HepG2 (cell line): ENCODE data around the gene SYNDIG1. TPM values are rescaled to one million over a fixed set of nuclear protein-coding genes. Genes with fewer than 3 reads are reported as not detected.

Experiments
- ATAC-seq: fragments of 200-7000 bp; cut with Tn5 transposase; 3 replicates; pipeline ENCODE4 v1.9.1; 2020; ENCODE audit warnings: mild to moderate bottlenecking, moderate library complexity
- BruUV-seq: library from RNA; stranded (reverse); fragments of 400-500 nt; replicated peaks from 2 replicates; lab custom pipeline; 2021; lab: Mats Ljungman, UMichigan
- CTCF ChIA-PET: fragments of 300-600 bp; formaldehyde crosslinking; extraction: SDS; loops from one replicate; lab custom pipeline; 2021; ENCODE audit warnings: low total read pairs, inconsistent platforms, low intra/inter-chr PET ratio; lab: Yijun Ruan, JAX
- POLR2A ChIA-PET: fragments of 350-600 bp; sonication (Branson Sonifier 250); formaldehyde crosslinking; loops from one replicate; lab custom pipeline; 2020; ENCODE audit warnings: antibody characterized with exemption, inconsistent platforms; lab: Yijun Ruan, JAX
- DNase-seq: peaks from one replicate; pipeline ENCODE4 v3.0.0-alpha.2; 2015; ENCODE audit warnings: low spot score
- FAIRE-seq: peaks from 3 replicates; lab custom pipeline; 2011; peaks lifted over from hg19 to GRCh38; lab: Jason Lieb, UNC
- H2AFZ ChIP-seq: one replicate; pipeline ENCODE4 v1.6.1; 2011; ENCODE audit warnings: low read length, inconsistent platforms
- H3K27ac ChIP-seq: fragments of 300-600 bp; 3 replicates; pipeline ENCODE4 v1.8.0; 2011; ENCODE audit warnings: mixed run types, mild to moderate bottlenecking, mixed read lengths, low read length, inconsistent platforms; ENCODE audit not compliant: insufficient read depth; ENCODE audit errors: extremely low read length
- H3K27me3 ChIP-seq, 2 experiments: fragments of 200-600 bp in 1 of 2; 2 replicates in 1 of 2; 3 replicates in 1 of 2; pipeline versions ENCODE4 v1.6.0 to v1.8.0; 2011; ENCODE audit warnings: low read length in 2 of 2, mild to moderate bottlenecking in 2 of 2, moderate library complexity in 2 of 2, inconsistent platforms in 1 of 2; ENCODE audit not compliant: insufficient read depth in 2 of 2, control insufficient read depth in 1 of 2
- H3K36me3 ChIP-seq, 2 experiments: fragments of 200-600 bp in 1 of 2; replicated peaks in 1 of 2; 2 replicates in 1 of 2; 3 replicates in 1 of 2; pipeline versions ENCODE4 v1.5.1 to v1.8.0; 2011; ENCODE audit warnings: low read length in 2 of 2, inconsistent platforms in 1 of 2; ENCODE audit not compliant: insufficient read depth in 2 of 2, control insufficient read depth in 1 of 2
- H3K4me1 ChIP-seq: 2 replicates; pipeline ENCODE4 v1.5.1; 2012; ENCODE audit warnings: low read length, inconsistent platforms; ENCODE audit not compliant: insufficient read depth
- H3K4me2 ChIP-seq: 2 replicates; pipeline ENCODE4 v1.6.0; 2011; ENCODE audit warnings: low read depth, low read length, inconsistent platforms
- H3K4me3 ChIP-seq, 3 experiments: fragments of 200-600 bp in 1 of 3; sonication (generic), shearing (Covaris generic) in 1 of 3; replicated peaks in 1 of 3; 2 replicates each; pipeline ENCODE4 v1.5.1; 2011 to 2016; ENCODE audit warnings: low read length in 3 of 3, inconsistent platforms in 2 of 3, low read depth in 2 of 3, mild to moderate bottlenecking in 2 of 3, control low read depth in 1 of 3, mixed read lengths in 1 of 3; ENCODE audit not compliant: insufficient read depth in 1 of 3
- H3K79me2 ChIP-seq: one replicate; pipeline ENCODE4 v1.6.1; 2011; ENCODE audit warnings: low read length, inconsistent platforms; ENCODE audit not compliant: insufficient read depth
- H3K9ac ChIP-seq: 2 replicates; pipeline ENCODE4 v1.6.0; 2011; ENCODE audit warnings: mild to moderate bottlenecking, low read depth, low read length, inconsistent platforms; ENCODE audit not compliant: insufficient read depth
- H3K9me3 ChIP-seq: 2 replicates; pipeline ENCODE4 v1.5.1; 2012; ENCODE audit warnings: mild to moderate bottlenecking, low read length
- H4K20me1 ChIP-seq: 2 replicates; pipeline ENCODE4 v1.6.0; 2011; ENCODE audit warnings: inconsistent platforms, mild to moderate bottlenecking, low read length, moderate library complexity; ENCODE audit not compliant: insufficient read depth
- AKNA ChIP-seq: sonication (generic); formaldehyde crosslinking; IDR thresholded peaks from 2 replicates; pipeline ENCODE4 v1.4.0; 2020; ENCODE audit warnings: missing genetic modification reagents, borderline replicate concordance
- ARID3A ChIP-seq: IDR thresholded peaks from 2 replicates; pipeline ENCODE4 v1.6.1; 2012; ENCODE audit warnings: low read depth, low read length, improper control_type of control experiment
- CCAR2 ChIP-seq: fragments of 200-400 bp; formaldehyde crosslinking; optimal IDR thresholded peaks from 2 replicates; pipeline ENCODE3; 2018; ENCODE audit warnings: low read depth, mild to moderate bottlenecking, low read length, moderate library complexity
- E2F2 ChIP-seq: sonication (generic); formaldehyde crosslinking; IDR thresholded peaks from 2 replicates; pipeline ENCODE4 v1.4.0; 2020; ENCODE audit warnings: missing genetic modification reagents, borderline replicate concordance
- RFX5 ChIP-seq: IDR thresholded peaks from 2 replicates; pipeline ENCODE4 v1.6.1; 2011; ENCODE audit warnings: low read depth, low read length, improper control_type of control experiment
- TCF12 ChIP-seq, 2 experiments: fragments of 450-650 bp in 1 of 2; sonication (generic) in 1 of 2; formaldehyde crosslinking in 1 of 2; IDR thresholded peaks; 2 replicates each; pipeline versions ENCODE4 v1.6.1 to v1.8.0; 2017 to 2022; ENCODE audit warnings: antibody characterized with exemption in 1 of 2, mild to moderate bottlenecking in 1 of 2, missing genetic modification reagents in 1 of 2, moderate library complexity in 1 of 2
- ZMYM4 ChIP-seq: sonication (generic); formaldehyde crosslinking; IDR thresholded peaks from 2 replicates; pipeline ENCODE4 v1.8.1; 2023; ENCODE audit warnings: mild to moderate bottlenecking, missing genetic modification reagents
- ZNF230 ChIP-seq: sonication (generic); formaldehyde crosslinking; IDR thresholded peaks from 2 replicates; pipeline ENCODE4 v1.4.0; 2020; ENCODE audit warnings: mild to moderate bottlenecking, missing genetic modification reagents
- ZNF274 ChIP-seq: sonication (generic); formaldehyde crosslinking; IDR thresholded peaks from 2 replicates; pipeline ENCODE4 v1.5.1; 2020; ENCODE audit warnings: mild to moderate bottlenecking, missing genetic modification reagents
- ZNF414 ChIP-seq: sonication (generic); formaldehyde crosslinking; IDR thresholded peaks from 2 replicates; pipeline ENCODE4 v1.5.0; 2020; ENCODE audit warnings: missing genetic modification reagents
- WGBS: methylation state at CpG from one replicate; pipeline ENCODE4 v1.1.6; 2017; ENCODE audit warnings: low lambda C conversion rate; 5-methylcytosine and 5-hydroxymethylcytosine counted together
- in situ Hi-C: cut with HindIII; loops from 2 replicates; pipeline ENCODE4 v1.10.0; 2017; ENCODE audit warnings: low pct_unique_long_range_greater_than_20kb; ENCODE audit not compliant: extremely low pct_ligation_motif_present
- intact Hi-C: fragments of 100-400 bp; cut with micrococcal nuclease; formaldehyde crosslinking; loops from one replicate; pipeline ENCODE4 v1.10.0; 2022; ENCODE audit not compliant: unreplicated experiment
- polyA plus RNA-seq, 8 experiments: library from polyadenylated mRNA; depleted of rRNA in 3 of 8; stranded (reverse) in 7 of 8; unstranded in 1 of 8; fragments of >200 nt; fragmentation: Illumina TruSeq in 4 of 8; extraction: Trizol in 4 of 8; gene quantifications; 2 replicates each; pipeline versions ENCODE4 v1.2.1 to v1.2.3, GENCODE V29; 2011 to 2016; ENCODE audit warnings: low read depth in 4 of 8, missing spikeins in 1 of 8, mixed read lengths in 1 of 8; ENCODE audit not compliant: insufficient read depth in 1 of 8
- total RNA-seq, 5 experiments: library from RNA; depleted of rRNA; stranded (reverse); fragments of >200 nt; fragmentation: Illumina TruSeq; extraction: Trizol; gene quantifications; 2 replicates each; pipeline ENCODE4 v1.2.3, GENCODE V29; 2016; ENCODE audit warnings: low read depth in 1 of 5

The SYNDIG1 gene
- total and polyA plus RNA-seq, 2 of the 13 experiments (the other 11 are each of a cell fraction or from before 2014, with no cell fraction given) = not detected

- TF ChIP-seq AKNA (CRISPR knock-in tag) (no peak), TCF12 (IDR thresholded peaks at IDR 0.05) (no peak), TCF12 (CRISPR knock-in tag; IDR thresholded peaks at IDR 0.05) (no peak), E2F2 (no peak), ZNF414 (CRISPR knock-in tag) (no peak), ZMYM4 (no peak)
Measured at GRCh38 chr20:24686156-24686555, 216.7 kb downstream of the SYNDIG1 start (continued).

- peaks cover 6% of the 10 kb centered on the region; the same call in 1 of the 2 replicates for H3K9me3 ChIP-seq
- H3K4me2 ChIP-seq = no peak overlapping the region
- in situ Hi-C loops (no loop called here), intact Hi-C loops (no loop called here)
- no peaks in the 10 kb centered on the region for H3K79me2 ChIP-seq
- H3K4me1 ChIP-seq = no peaks in the 10 kb centered on the region
- H3K4me3 ChIP-seq = no peak overlapping the region
- ChIA-PET POLR2A (no interaction called here), CTCF (no interaction called here)
- no peak overlapping the region for H3K9ac ChIP-seq
- H3K27me3 ChIP-seq = peaks cover 6 to 37% of the 10 kb centered on the region in 2 experiments; a peak in 2 of 5 replicates
- no peak for FAIRE-seq
- no peaks in the 10 kb centered on the region for H3K36me3 ChIP-seq
- no peak for ATAC-seq
- 0% methylated on average over 1 of the region's 1 CpG for WGBS
- no peak for DNase-seq
- no peak overlapping the region for H2AFZ ChIP-seq
- H4K20me1 ChIP-seq = no peaks in the 10 kb centered on the region
- no TSS peak for BruUV-seq
- H3K27ac ChIP-seq = no peak overlapping the region
- TF ChIP-seq ARID3A (no peak), ZNF230 (no peak), CCAR2 (no peak), RFX5 (no peak), ZNF274 (CRISPR knock-in tag) (no peak)
Measured at GRCh38 chr20:24690408-24690807, 221.0 kb downstream of the SYNDIG1 start.
